GM12864 (cell line): ENCODE measurements around the gene FAM78A.

Experiments
- DNase-seq: peaks from one replicate; pipeline ENCODE4 v3.0.0-alpha.2; 2011; ENCODE audit warnings: low read depth
- H3K4me3 ChIP-seq: 2 replicates; pipeline ENCODE4 v1.5.1; 2011; ENCODE audit warnings: mild to moderate bottlenecking, low read depth, low read length, control low read depth
- TF ChIP-seq, protein P1 (sequence below): IDR thresholded peaks from 2 replicates; pipeline ENCODE4 v1.5.1; 2011; ENCODE audit warnings: low read depth, mild to moderate bottlenecking, moderate library complexity, low read length, control low read depth, inconsistent platforms; ENCODE audit errors: missing control alignments

Gene FAM78A

DNA sequence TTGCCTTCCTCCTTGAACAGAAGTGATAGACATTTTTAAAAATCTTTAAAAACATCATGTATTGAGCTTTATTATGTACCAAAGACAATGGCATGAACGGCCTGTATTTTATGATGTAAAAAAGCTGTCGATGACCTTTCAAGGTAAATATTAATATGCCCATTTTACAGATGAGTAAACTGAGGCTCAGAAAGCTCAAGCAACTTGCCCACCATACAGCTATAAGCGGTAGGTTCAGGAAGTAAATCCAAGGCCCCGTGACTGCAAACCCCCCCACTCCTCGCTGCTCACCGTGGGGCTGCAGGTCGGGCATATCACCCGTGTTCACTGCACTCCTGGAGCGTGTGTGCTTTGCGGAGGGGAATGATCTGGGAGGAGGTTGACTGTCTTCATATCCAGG is 16.6 kb upstream of the FAM78A start:
- DNase-seq, result no peak
- no peak overlapping the region for H3K4me3 ChIP-seq
- TF ChIP-seq, protein P1, sequence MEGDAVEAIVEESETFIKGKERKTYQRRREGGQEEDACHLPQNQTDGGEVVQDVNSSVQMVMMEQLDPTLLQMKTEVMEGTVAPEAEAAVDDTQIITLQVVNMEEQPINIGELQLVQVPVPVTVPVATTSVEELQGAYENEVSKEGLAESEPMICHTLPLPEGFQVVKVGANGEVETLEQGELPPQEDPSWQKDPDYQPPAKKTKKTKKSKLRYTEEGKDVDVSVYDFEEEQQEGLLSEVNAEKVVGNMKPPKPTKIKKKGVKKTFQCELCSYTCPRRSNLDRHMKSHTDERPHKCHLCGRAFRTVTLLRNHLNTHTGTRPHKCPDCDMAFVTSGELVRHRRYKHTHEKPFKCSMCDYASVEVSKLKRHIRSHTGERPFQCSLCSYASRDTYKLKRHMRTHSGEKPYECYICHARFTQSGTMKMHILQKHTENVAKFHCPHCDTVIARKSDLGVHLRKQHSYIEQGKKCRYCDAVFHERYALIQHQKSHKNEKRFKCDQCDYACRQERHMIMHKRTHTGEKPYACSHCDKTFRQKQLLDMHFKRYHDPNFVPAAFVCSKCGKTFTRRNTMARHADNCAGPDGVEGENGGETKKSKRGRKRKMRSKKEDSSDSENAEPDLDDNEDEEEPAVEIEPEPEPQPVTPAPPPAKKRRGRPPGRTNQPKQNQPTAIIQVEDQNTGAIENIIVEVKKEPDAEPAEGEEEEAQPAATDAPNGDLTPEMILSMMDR, result no peak

DNA sequence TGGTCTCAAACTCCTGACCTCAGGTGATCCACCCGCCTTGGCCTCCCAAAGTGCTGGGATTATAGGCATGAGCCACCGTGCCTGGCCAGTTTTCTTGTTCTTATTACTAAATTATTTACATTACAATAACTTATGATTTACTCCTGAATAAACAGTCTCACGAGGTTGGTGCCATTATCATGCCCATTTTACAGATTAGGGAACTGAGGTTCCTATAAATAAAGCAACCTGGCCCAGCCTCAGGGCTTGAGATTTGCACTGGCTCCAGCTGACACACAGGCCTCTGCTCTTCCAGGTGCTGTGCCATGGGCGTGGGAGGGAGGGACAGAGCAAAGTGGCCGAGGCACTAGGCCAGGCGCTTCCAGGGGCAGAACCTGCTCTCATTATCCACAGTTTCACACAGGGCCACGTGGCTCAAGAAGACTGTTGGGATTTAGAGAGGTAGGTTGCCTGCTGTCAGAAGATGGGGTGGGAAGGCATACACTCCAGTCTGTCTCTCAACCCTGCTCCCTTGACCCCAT is 15.5 kb upstream of the FAM78A start:
- H3K4me3 ChIP-seq, result no peak overlapping the region
- no peak for DNase-seq
- TF ChIP-seq, protein P1, result no peak

DNA sequence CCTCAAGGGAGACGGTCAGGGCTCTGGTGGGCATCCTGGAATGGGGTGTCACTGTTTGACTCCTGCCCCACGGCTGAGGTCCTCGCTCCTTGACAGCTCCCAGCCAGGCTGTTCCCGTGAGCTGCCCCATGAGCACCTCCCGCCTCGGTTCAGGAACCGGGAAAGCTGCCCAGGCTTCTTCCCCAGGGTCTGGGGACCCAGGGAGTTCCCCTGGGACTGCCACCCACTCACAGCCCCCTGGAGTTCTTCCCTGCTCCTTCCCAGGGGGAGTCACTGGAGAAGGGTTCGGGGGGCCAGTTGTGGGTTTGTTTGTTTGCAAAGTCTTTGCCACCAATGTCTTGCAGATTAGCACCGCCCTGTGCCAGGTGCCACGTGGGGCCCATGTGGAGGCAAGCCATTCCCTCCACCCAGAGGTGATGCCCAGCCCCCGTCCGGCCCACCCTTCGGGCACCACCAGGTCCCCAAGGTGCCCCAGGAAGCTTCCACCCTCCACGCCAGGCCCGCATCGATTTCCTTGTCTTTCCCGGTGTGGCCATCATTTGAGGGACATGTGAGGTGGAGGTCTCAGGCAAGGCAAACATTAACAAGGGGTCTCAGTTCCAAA is 14.6 kb upstream of the FAM78A start:
- TF ChIP-seq, protein P1, result no peak
- no peak for DNase-seq
- H3K4me3 ChIP-seq, result no peak overlapping the region

DNA sequence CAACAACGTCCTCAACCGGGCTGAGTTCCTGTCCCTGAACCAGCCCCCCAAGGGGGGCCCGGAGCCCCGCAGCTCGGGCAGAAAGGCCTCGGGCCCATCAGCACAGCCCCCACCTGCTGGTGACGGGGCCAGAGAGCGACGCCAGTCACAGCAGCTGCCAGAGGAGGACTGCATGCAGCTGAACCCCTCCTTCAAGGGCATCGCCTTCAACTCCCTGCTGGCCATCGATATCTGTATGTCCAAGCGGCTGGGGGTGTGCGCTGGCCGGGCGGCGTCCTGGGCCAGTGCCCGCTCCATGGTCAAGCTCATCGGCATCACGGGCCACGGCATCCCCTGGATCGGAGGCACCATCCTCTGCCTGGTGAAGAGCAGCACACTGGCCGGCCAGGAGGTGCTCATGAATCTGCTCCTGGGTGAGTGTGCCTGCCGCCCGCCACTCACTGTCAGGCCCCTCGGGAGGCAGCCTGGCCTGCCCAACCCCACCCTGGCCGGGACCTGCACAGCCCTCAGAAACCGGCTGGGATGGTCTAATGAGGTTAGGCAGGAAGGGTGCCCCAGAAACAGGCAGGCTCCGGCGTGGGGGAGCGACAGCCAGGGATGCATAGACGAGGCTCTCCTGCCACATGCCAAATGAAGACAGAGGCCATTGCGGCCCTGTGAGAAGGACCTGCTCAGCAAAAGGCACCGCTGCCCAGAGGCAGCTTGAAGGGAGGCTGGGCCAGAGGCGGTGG is 13.9 kb upstream of the FAM78A start:
- DNase-seq, result no peak
- TF ChIP-seq, protein P1, result no peak
- no peak overlapping the region for H3K4me3 ChIP-seq

DNA sequence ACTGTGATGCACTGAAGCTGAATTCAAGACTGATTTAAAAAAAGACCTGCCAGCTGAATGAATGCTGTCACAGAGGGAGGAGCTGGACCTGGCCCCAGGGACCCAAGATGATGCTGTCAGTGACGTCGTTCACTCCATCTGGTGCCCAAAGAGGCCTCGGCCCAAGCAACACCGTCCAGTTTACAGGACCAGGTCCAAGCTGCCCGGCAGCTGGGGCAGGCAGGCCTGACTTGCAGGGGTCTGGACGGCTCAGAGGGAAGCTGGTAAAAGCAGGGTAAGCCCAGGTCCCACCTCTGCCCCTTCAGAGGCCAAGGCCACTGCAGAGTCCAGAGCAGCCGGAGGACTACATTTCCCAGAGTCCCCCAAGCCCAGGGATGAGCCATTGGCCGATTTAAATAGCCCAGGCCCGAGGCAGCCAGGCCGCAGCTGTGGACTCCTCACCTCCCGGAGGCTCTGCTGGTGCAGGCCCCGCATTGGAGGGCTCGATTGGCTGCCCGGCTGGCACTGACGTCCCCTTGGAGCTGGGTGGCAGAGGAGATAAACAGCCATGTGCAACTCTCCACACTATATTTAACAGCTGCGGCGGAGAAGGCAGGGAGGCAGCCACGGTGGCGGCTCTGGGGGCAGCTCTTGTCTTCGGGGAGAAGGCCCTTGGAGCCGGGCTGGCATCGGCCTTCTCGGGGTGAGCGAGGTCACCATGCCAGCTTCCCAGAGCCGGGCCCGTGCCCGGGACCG is 13.2 kb upstream of the FAM78A start, which contains the start of gene PLPP7:
Gene PLPP7 (plus strand): TSS at position 423 of the 735 bp plus-strand sequence. CDS start 275 bp downstream, at position 698.
- TF ChIP-seq, protein P1, result no peak
- DNase-seq, result no peak
- H3K4me3 ChIP-seq, result no peak within 1 kb of the TSS

DNA sequence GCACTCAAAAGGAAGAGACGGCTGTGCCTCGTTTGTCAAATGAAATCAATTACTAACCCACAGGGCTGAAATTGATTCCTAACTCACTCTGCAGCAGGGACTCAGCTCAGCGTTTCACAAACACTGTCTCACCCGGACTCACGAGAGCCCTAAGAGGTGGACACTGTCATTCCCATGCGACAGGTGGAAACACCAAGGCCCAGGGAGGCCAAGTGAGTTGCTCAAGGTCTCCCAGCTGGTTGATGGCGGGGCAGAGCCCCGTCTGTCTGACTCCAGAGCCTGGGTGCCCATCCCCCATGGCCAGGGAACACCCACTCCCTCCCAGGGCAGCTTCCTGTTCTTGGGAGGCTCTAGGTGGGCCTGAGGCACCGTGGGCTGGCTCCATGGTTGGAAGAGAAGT is 11.9 kb upstream of the FAM78A start:
- DNase-seq, result no peak
- TF ChIP-seq, protein P1, result no peak

More for the DNA sequence above, 11.9 kb upstream of the FAM78A start:
- H3K4me3 ChIP-seq, result no peak overlapping the region
